ENCODE measurements around the gene EZH1.

- no peak for TF ChIP-seq CTCF (IDR thresholded peaks at IDR 0.05)
- TF ChIP-seq POLR2A (IDR thresholded peaks at IDR 0.05), result no peak
- TF ChIP-seq POLR2AphosphoS5 (IDR thresholded peaks at IDR 0.05; ENCODE audit: insufficient read depth in 1 of 2, low read depth in 1 of 2), result no peak
These were observed 46.0 kb downstream of the EZH1 start for GRCh38 chr17:42698736-42699414.
